Transverse colon (tissue), 4 donors: ENCODE measurements around the gene FAM114A1. TPM values are rescaled to one million over a fixed set of nuclear protein-coding genes. Genes with fewer than 3 reads are reported as not detected.

ENCODE experiments used
- DNase-seq: peaks from one replicate; pipeline ENCODE4 v3.0.0-alpha.2; 2019
- H3K27ac ChIP-seq, 4 donors: fragments of 200-600 bp; sonication (generic); 2 replicates each; pipeline ENCODE4 v1.5.1; 2016 to 2018; ENCODE audit warnings: inconsistent platforms in 4 of 4
- H3K27me3 ChIP-seq: fragments of 200-600 bp; sonication (generic); 2 replicates; pipeline ENCODE4 v1.5.1; 2017; ENCODE audit warnings: inconsistent platforms
- H3K36me3 ChIP-seq, 4 donors: fragments of 200-600 bp; sonication (generic); 2 replicates each; pipeline ENCODE4 v1.5.1; 2017 to 2019; ENCODE audit warnings: inconsistent platforms in 4 of 4
- H3K4me1 ChIP-seq, 4 donors: fragments of 200-600 bp; sonication (generic); 2 replicates each; pipeline ENCODE4 v1.5.1; 2017 to 2020; ENCODE audit warnings: inconsistent platforms in 4 of 4
- H3K4me3 ChIP-seq, 4 donors: fragments of 200-600 bp; sonication (generic); 1 replicate in 1 of 4; 2 replicates in 3 of 4; pipeline versions ENCODE4 v1.5.1 to v1.6.1; 2017 to 2019; ENCODE audit warnings: inconsistent platforms in 4 of 4
- H3K9me3 ChIP-seq, 2 donors: fragments of 200-600 bp; sonication (generic); 2 replicates each; pipeline ENCODE4 v1.5.1; 2017 to 2019; ENCODE audit warnings: inconsistent platforms in 2 of 2
- CTCF ChIP-seq, 5 experiments: fragments of 200-600 bp in 3 of 5; fragments of 450-650 bp in 2 of 5; sonication (generic) in 3 of 5; IDR thresholded peaks; 1 replicate in 2 of 5; 2 replicates in 3 of 5; pipeline ENCODE4 v1.5.1; 2016 to 2017; ENCODE audit warnings: antibody characterized with exemption in 5 of 5, inconsistent platforms in 3 of 5, mild to moderate bottlenecking in 2 of 5, moderate library complexity in 1 of 5
- EP300 ChIP-seq: sonication (generic); formaldehyde crosslinking; IDR thresholded peaks from one replicate; pipeline ENCODE4 v1.6.1; 2017; ENCODE audit warnings: antibody characterized with exemption, low read depth
- POLR2A ChIP-seq: fragments of 450-650 bp; IDR thresholded peaks from one replicate; pipeline ENCODE4 v1.6.1; 2016; ENCODE audit warnings: antibody characterized with exemption, mild to moderate bottlenecking, moderate library complexity
- POLR2AphosphoS5 ChIP-seq, 3 donors: sonication (generic); formaldehyde crosslinking; IDR thresholded peaks; one replicate each; pipeline ENCODE4 v1.6.1; 2016; ENCODE audit warnings: antibody characterized with exemption in 3 of 3
- WGBS, 2 donors: methylation state at CpG; one replicate each; pipeline ENCODE4 v1.1.5; 2018; ENCODE audit warnings: low coverage in 1 of 2; 5-methylcytosine and 5-hydroxymethylcytosine counted together
- in situ Hi-C, 4 donors: fragments of 200-750 bp; cut with MboI; loops; one replicate each; pipeline versions ENCODE4 v1.15.0 to v1.15.1; 2017; ENCODE audit warnings: low sequenced_read_pairs in 3 of 4, low pct_ligation_motif_present in 1 of 4, low pct_unique_long_range_greater_than_20kb in 1 of 4
- intact Hi-C: fragments of 100-400 bp; cut with DNase I; formaldehyde crosslinking; loops from one replicate; pipeline ENCODE4 v1.15.1; 2023; ENCODE audit warnings: low total_unique reads
- total RNA-seq, 4 donors: library from RNA; depleted of rRNA; stranded (reverse); fragments of >200 nt; gene quantifications; one replicate each; pipeline ENCODE4 v1.1.0, GENCODE V29; 2016

The FAM114A1 gene
- total RNA-seq, 4 donors from 2014 or later = 52.4 to 121 (median 115) TPM

GRCh38 chr4:38871593-38871992 lies 4.0 kb downstream of the FAM114A1 start:
- intact Hi-C loops = no loop called here
- no peak for DNase-seq
- TF ChIP-seq POLR2AphosphoS5 (IDR thresholded peaks at IDR 0.05) (no peak), POLR2A (no peak), EP300 (no peak), CTCF (IDR thresholded peaks at IDR 0.05) (no peak)
- peaks cover 14 to 60% (median 45%) of the 10 kb centered on the region in 4 donors for H3K4me1 ChIP-seq
- in situ Hi-C loops = no loop called here
- no peaks in the 10 kb centered on the region for H3K27me3 ChIP-seq
- no peak overlapping the region for H3K4me3 ChIP-seq
- 80 to 100% methylated on average over 1 of the region's 1 CpG for WGBS, 2 donors
- peak overlapping the region; percentile 93 to 98 (median 97) for H3K27ac ChIP-seq
- H3K9me3 ChIP-seq = no peaks in the 10 kb centered on the region
- H3K36me3 ChIP-seq = no peaks in the 10 kb centered on the region

GRCh38 chr4:38872620-38873019 lies 5.0 kb downstream of the FAM114A1 start:
- H3K4me3 ChIP-seq = no peak overlapping the region
- H3K36me3 ChIP-seq = no peaks in the 10 kb centered on the region
- peak overlapping the region; percentile 93 to 98 (median 97) for H3K27ac ChIP-seq
- H3K9me3 ChIP-seq = no peaks in the 10 kb centered on the region
- TF ChIP-seq EP300 = peak; percentile 13
- TF ChIP-seq POLR2AphosphoS5 (IDR thresholded peaks at IDR 0.05) = peak; percentile 36 to 69 (median 62)
- no peak for TF ChIP-seq CTCF (IDR thresholded peaks at IDR 0.05)
- no peaks in the 10 kb centered on the region for H3K27me3 ChIP-seq
- intact Hi-C loops (no loop called here), in situ Hi-C loops (no loop called here)
- H3K4me1 ChIP-seq = peaks cover 14 to 53% (median 38%) of the 10 kb centered on the region in 4 donors
- WGBS, 2 donors = 35 to 39% methylated on average over 4 to 5 of the region's 5 CpGs
- peak; percentile 50 for DNase-seq

- Histone ChIP-seq H3K9me3 (no peaks in the 10 kb centered on the region), H3K27ac (peak overlapping the region; percentile 93 to 98 (median 97)), H3K4me3 (no peak overlapping the region), H3K27me3 (no peaks in the 10 kb centered on the region), H3K36me3 (no peaks in the 10 kb centered on the region), H3K4me1 (peaks cover 14 to 52% (median 37%) of the 10 kb centered on the region in 4 donors)
- 63 to 89% methylated on average over 3 to 5 of the region's 5 CpGs for WGBS, 2 donors
- DNase-seq = no peak
- in situ Hi-C loops = no loop called here
- TF ChIP-seq CTCF (IDR thresholded peaks at IDR 0.05) = no peak
- no peak for TF ChIP-seq EP300
- no peak for TF ChIP-seq POLR2AphosphoS5 (IDR thresholded peaks at IDR 0.05)
- TF ChIP-seq POLR2A = no peak
- intact Hi-C loops = no loop called here
Measured at GRCh38 chr4:38873290-38873944, 5.8 kb downstream of the FAM114A1 start.

GRCh38 chr4:38876636-38877035 lies 9.0 kb downstream of the FAM114A1 start:
- Histone ChIP-seq H3K4me1 (peaks cover 11 to 30% (median 21%) of the 10 kb centered on the region in 4 donors), H3K4me3 (no peak overlapping the region), H3K27ac (no peak overlapping the region), H3K36me3 (peaks cover 0 to 13% (median 0%) of the 10 kb centered on the region in 4 donors), H3K27me3 (no peaks in the 10 kb centered on the region), H3K9me3 (no peaks in the 10 kb centered on the region)
- 91 to 100% methylated on average over 1 to 2 of the region's 2 CpGs for WGBS, 2 donors
- DNase-seq = no peak
- TF ChIP-seq CTCF (IDR thresholded peaks at IDR 0.05) (no peak), POLR2A (no peak), POLR2AphosphoS5 (IDR thresholded peaks at IDR 0.05) (no peak), EP300 (no peak)
- in situ Hi-C loops = loop anchor here in 1 of 4 donors (25.0 kb wide), 1 partner anchor 561 kb away; no protein-coding TSS in a partner anchor
- intact Hi-C loops = no loop called here
